HepG2 (cell line): ENCODE measurements around the gene GNMT. TPM values are rescaled to one million over a fixed set of nuclear protein-coding genes. Genes with fewer than 3 reads are reported as not detected.

ENCODE experiments used
- CEBPG ChIP-seq: IDR thresholded peaks from 2 replicates; pipeline ENCODE4 v1.6.1; 2016
- DBP ChIP-seq: sonication (generic); formaldehyde crosslinking; IDR thresholded peaks from 2 replicates; pipeline ENCODE4 v1.4.0; 2020; ENCODE audit warnings: missing genetic modification reagents; ENCODE audit errors: not compliant biosample characterization
- DZIP1 ChIP-seq: sonication (generic); formaldehyde crosslinking; IDR thresholded peaks from 2 replicates; pipeline ENCODE4 v1.5.0; 2020; ENCODE audit warnings: mild to moderate bottlenecking, missing genetic modification reagents
- FOSL1 ChIP-seq: sonication (generic); formaldehyde crosslinking; IDR thresholded peaks from 2 replicates; pipeline ENCODE4 v1.9.0; 2021; ENCODE audit warnings: missing genetic modification reagents, borderline replicate concordance
- MYC ChIP-seq: sonication (generic); formaldehyde crosslinking; IDR thresholded peaks from 2 replicates; pipeline ENCODE4 v1.9.0; 2021; ENCODE audit warnings: missing genetic modification reagents, borderline replicate concordance
- NCOR1 ChIP-seq: fragments of 200-600 bp; sonication (generic); IDR thresholded peaks from 2 replicates; pipeline ENCODE4 v1.7.0; 2017; ENCODE audit warnings: antibody characterized with exemption, low read length, borderline replicate concordance
- RFX5 ChIP-seq: IDR thresholded peaks from 2 replicates; pipeline ENCODE4 v1.6.1; 2011; ENCODE audit warnings: low read depth, low read length, improper control_type of control experiment
- SALL1 ChIP-seq: sonication (generic); formaldehyde crosslinking; IDR thresholded peaks from 2 replicates; pipeline ENCODE4 v1.8.0; 2022; ENCODE audit warnings: mild to moderate bottlenecking, missing genetic modification reagents
- SOX13 ChIP-seq, 3 experiments: fragments of 450-650 bp in 1 of 3; sonication (generic) in 1 of 3; formaldehyde crosslinking in 1 of 3; IDR thresholded peaks in 2 of 3; conservative IDR thresholded peaks in 1 of 3; 2 replicates each; pipeline versions ENCODE4 v1.5.0 to v1.6.1; 2016 to 2020; ENCODE audit warnings: antibody characterized with exemption in 1 of 3, mild to moderate bottlenecking in 1 of 3, missing compliant biosample characterization in 1 of 3, missing genetic modification reagents in 1 of 3, moderate library complexity in 1 of 3
- TEAD3 ChIP-seq: optimal IDR thresholded peaks from 2 replicates; pipeline ENCODE3; 2016; ENCODE audit warnings: borderline replicate concordance
- THAP11 ChIP-seq: IDR thresholded peaks from 2 replicates; pipeline ENCODE4 v1.6.1; 2016; ENCODE audit warnings: missing biosample characterization, missing genetic modification reagents
- YY1 ChIP-seq: IDR thresholded peaks from 2 replicates; pipeline ENCODE4 v1.6.1; 2011; ENCODE audit warnings: low read length, low read depth, moderate library complexity, mild to moderate bottlenecking; ENCODE audit not compliant: insufficient read depth, insufficient replicate concordance
- ZFP91 ChIP-seq: sonication (generic); formaldehyde crosslinking; IDR thresholded peaks from 2 replicates; pipeline ENCODE4 v1.9.0; 2022; ENCODE audit warnings: missing genetic modification reagents, mild to moderate bottlenecking, borderline replicate concordance
- ZMYM2 ChIP-seq: sonication (generic); formaldehyde crosslinking; IDR thresholded peaks from 2 replicates; pipeline ENCODE4 v1.8.0; 2022; ENCODE audit warnings: mild to moderate bottlenecking, missing genetic modification reagents
- ZNF281 ChIP-seq: sonication (generic); formaldehyde crosslinking; IDR thresholded peaks from 2 replicates; pipeline ENCODE4 v1.4.0; 2020; ENCODE audit warnings: missing genetic modification reagents, borderline replicate concordance
- ZNF317 ChIP-seq: sonication (generic); formaldehyde crosslinking; IDR thresholded peaks from 2 replicates; pipeline ENCODE4 v1.5.0; 2020; ENCODE audit warnings: mild to moderate bottlenecking, missing genetic modification reagents
- ZNF350 ChIP-seq: sonication (generic); formaldehyde crosslinking; IDR thresholded peaks from 2 replicates; pipeline ENCODE4 v1.4.0; 2020; ENCODE audit warnings: mild to moderate bottlenecking, low read depth, missing genetic modification reagents, borderline replicate concordance
- ZNF530 ChIP-seq: sonication (generic); formaldehyde crosslinking; IDR thresholded peaks from 2 replicates; pipeline ENCODE4 v1.5.0; 2020; ENCODE audit warnings: low read depth, mild to moderate bottlenecking, missing genetic modification reagents
- ZNF607 ChIP-seq: sonication (generic); formaldehyde crosslinking; IDR thresholded peaks from 2 replicates; pipeline ENCODE4 v1.5.1; 2020; ENCODE audit warnings: missing genetic modification reagents, mild to moderate bottlenecking, borderline replicate concordance
- ZNF644 ChIP-seq: IDR thresholded peaks from 2 replicates; pipeline ENCODE4 v1.6.1; 2016; ENCODE audit warnings: low read depth
- ZNF746 ChIP-seq: sonication (generic); formaldehyde crosslinking; IDR thresholded peaks from 2 replicates; pipeline ENCODE4 v1.8.0; 2022; ENCODE audit warnings: mild to moderate bottlenecking, missing genetic modification reagents
- ZSCAN31 ChIP-seq: sonication (generic); formaldehyde crosslinking; IDR thresholded peaks from 2 replicates; pipeline ENCODE4 v1.5.0; 2020; ENCODE audit warnings: low read depth, mild to moderate bottlenecking, missing genetic modification reagents
- polyA plus RNA-seq, 8 experiments: library from polyadenylated mRNA; depleted of rRNA in 3 of 8; stranded (reverse) in 7 of 8; unstranded in 1 of 8; fragments of >200 nt; fragmentation: Illumina TruSeq in 4 of 8; extraction: Trizol in 4 of 8; gene quantifications; 2 replicates each; pipeline versions ENCODE4 v1.2.1 to v1.2.3, GENCODE V29; 2011 to 2016; ENCODE audit warnings: low read depth in 4 of 8, missing spikeins in 1 of 8, mixed read lengths in 1 of 8; ENCODE audit not compliant: insufficient read depth in 1 of 8
- total RNA-seq, 5 experiments: library from RNA; depleted of rRNA; stranded (reverse); fragments of >200 nt; fragmentation: Illumina TruSeq; extraction: Trizol; gene quantifications; 2 replicates each; pipeline ENCODE4 v1.2.3, GENCODE V29; 2016; ENCODE audit warnings: low read depth in 1 of 5

The GNMT gene
- total and polyA plus RNA-seq, 2 of the 13 experiments (the other 11 are each of a cell fraction or from before 2014, with no cell fraction given) = 2.8 to 7.0 TPM

- TF ChIP-seq RFX5 (0 out of 2 replicates have a peak, but pooled peaks have one; percentile 16), MYC (0 out of 2 replicates have a peak, but pooled peaks have one; percentile 25), ZNF644 (CRISPR knock-in tag) (peak; percentile 58; the same call in 1 of the 2 replicates), NCOR1 (peak; percentile 89), SALL1 (CRISPR knock-in tag) (peak; percentile 38; the same call in 1 of the 2 replicates), ZNF281 (CRISPR knock-in tag) (peak; percentile 79), FOSL1 (CRISPR knock-in tag) (no peak), THAP11 (CRISPR knock-in tag) (peak; percentile 60; the same call in 1 of the 2 replicates), SOX13 (IDR thresholded peaks at IDR 0.05) (no peak), SOX13 (CRISPR knock-in tag; conservative IDR thresholded peaks at IDR 0.05 in 1 of 2, IDR thresholded peaks at IDR 0.05 in 1 of 2) (peak in 1 of 2 experiments; percentile 53; a peak in 1 of 4 replicates), ZFP91 (CRISPR knock-in tag) (0 out of 2 replicates have a peak, but pooled peaks have one; percentile 7), ZNF317 (CRISPR knock-in tag) (no peak), ZNF530 (CRISPR knock-in tag) (no peak), ZNF607 (CRISPR knock-in tag) (no peak), ZMYM2 (CRISPR knock-in tag) (peak; percentile 84), ZNF350 (CRISPR knock-in tag) (0 out of 2 replicates have a peak, but pooled peaks have one; percentile 21), TEAD3 (peak; percentile 49), ZNF746 (peak; percentile 49; the same call in 1 of the 2 replicates), DZIP1 (CRISPR knock-in tag) (no peak), DBP (no peak), CEBPG (CRISPR knock-in tag) (peak; percentile 72), ZSCAN31 (CRISPR knock-in tag) (no peak), YY1 (no peak)
Measured at GRCh38 chr6:42969934-42970333, 9.4 kb downstream of the GNMT start (continued).
